ENCODE results near the gene LUC7L3. TPM values are rescaled to one million over a fixed set of nuclear protein-coding genes. Genes with fewer than 3 reads are reported as not detected.

The LUC7L3 gene
- total and polyA plus RNA-seq, 10 of the 15 experiments (the other 5 are each of a cell fraction or from before 2014, with no cell fraction given) = 51.3 to 176 (median 149) TPM

- POLR2A ChIA-PET = interaction anchor here (0.7 to 1.8 kb wide), 2 partner anchors 46 to 66 kb away, joined by 3 to 4 read pairs; no protein-coding TSS in a partner anchor
- Histone ChIP-seq H3K4me3 (no peak overlapping the region), H3K36me3 (ENCODE audit: control insufficient read depth in 2 of 2, insufficient read depth in 2 of 2, low read length in 1 of 2) (peaks cover 10 to 30% of the 10 kb centered on the region in 2 experiments), H3K4me1 (ENCODE audit: control insufficient read depth, insufficient read depth, low read length) (peaks cover 13% of the 10 kb centered on the region), H3K27ac (ENCODE audit: control insufficient read depth, insufficient read depth) (no peak overlapping the region), H3K9me3 (replicated peaks; ENCODE audit: control insufficient read depth, insufficient read depth, low read length) (no peaks in the 10 kb centered on the region), H3K79me2 (ENCODE audit: control insufficient read depth, insufficient read depth, low read length) (no peaks in the 10 kb centered on the region), H3K9ac (ENCODE audit: control insufficient read depth, insufficient read depth, low read length) (no peak overlapping the region), H3K27me3 (replicated peaks in 1 of 2; ENCODE audit: control insufficient read depth in 2 of 2, insufficient read depth in 2 of 2, low read length in 1 of 2) (no peaks in the 10 kb centered on the region), H4K20me1 (ENCODE audit: control insufficient read depth, insufficient read depth) (no peaks in the 10 kb centered on the region), H3K4me2 (ENCODE audit: control insufficient read depth, insufficient read depth) (no peak overlapping the region), H2AFZ (ENCODE audit: control insufficient read depth, low read depth, low read length) (no peak overlapping the region)
- no TSS peak for BruUV-seq (replicated peaks)
- CTCF ChIA-PET = interaction anchor here (0.7 to 8.2 kb wide), 10 partner anchors 9 to 300 kb away, joined by 3 to 211 read pairs (median 4); partner anchors contain the start of genes ABCC3 and RSAD1
- WGBS (ENCODE audit: insufficient coverage, insufficient replicate concordance, low lambda C conversion rate, missing lambda C conversion rate) = 28% methylated on average over 3 of the region's 3 CpGs
- no peak for DNase-seq (ENCODE audit: low read depth, low spot score)
- RAD21 ChIA-PET (ENCODE audit: unreplicated experiment) = interaction anchor here (0.8 to 5.5 kb wide), 7 partner anchors 13 to 217 kb away, joined by 3 to 34 read pairs (median 3); no protein-coding TSS in a partner anchor
- intact Hi-C loops (cut with micrococcal nuclease; ENCODE audit: unreplicated experiment) = loop anchor here (1.0 kb wide), 1 partner anchor 149 kb away; the partner anchor contains the start of gene SPATA20
- SMC1A ChIA-PET (ENCODE audit: uncharacterized antibody, unreplicated experiment) = interaction anchor here (0.5 to 6.0 kb wide), 8 partner anchors 7 to 213 kb away, joined by 3 to 90 read pairs (median 4); no protein-coding TSS in a partner anchor
- in situ Hi-C loops (cut with MboI) = loop anchor here (5.0 kb wide), 1 partner anchor 149 kb away; the partner anchor contains the start of gene SPATA20
- ATAC-seq = peak; percentile 48
- TF ChIP-seq PML (IDR thresholded peaks at IDR 0.05; ENCODE audit: low read length) = no peak
- TF ChIP-seq WRNIP1 (IDR thresholded peaks at IDR 0.05; ENCODE audit: borderline replicate concordance, low read depth, low read length) = no peak
- no peak for TF ChIP-seq SPI1 (IDR thresholded peaks at IDR 0.05; ENCODE audit: borderline replicate concordance, insufficient read depth, low read depth, low read length)
- no peak for TF ChIP-seq EED (IDR thresholded peaks at IDR 0.05; ENCODE audit: low read depth)
- TF ChIP-seq POLR2AphosphoS2 (IDR thresholded peaks at IDR 0.05; ENCODE audit: low read depth, low read length) = no peak
- no peak for TF ChIP-seq STAT3 (IDR thresholded peaks at IDR 0.05; ENCODE audit: low read depth, low read length)
- TF ChIP-seq ZZZ3 (IDR thresholded peaks at IDR 0.05; ENCODE audit: control insufficient read depth, insufficient read length, low read depth) = no peak
- TF ChIP-seq MEF2B (IDR thresholded peaks at IDR 0.05; ENCODE audit: partially characterized antibody, poor library complexity, severe bottlenecking) = no peak
- no peak for TF ChIP-seq IKZF1 (conservative IDR thresholded peaks at IDR 0.05)
- no peak for TF ChIP-seq FOS (IDR thresholded peaks at IDR 0.05; ENCODE audit: borderline replicate concordance, extremely low read depth, insufficient read length)
- TF ChIP-seq MTA2 (IDR thresholded peaks at IDR 0.05; ENCODE audit: low read depth) = no peak
- TF ChIP-seq PKNOX1 (IDR thresholded peaks at IDR 0.05) = no peak
- no peak for TF ChIP-seq ZNF384 (IDR thresholded peaks at IDR 0.05; ENCODE audit: borderline replicate concordance, low read depth, low read length)
- TF ChIP-seq SIX5 (IDR thresholded peaks at IDR 0.05; ENCODE audit: low read depth, low read length, severe bottlenecking) = no peak
- no peak for TF ChIP-seq ZBTB11 (CRISPR knock-in tag; IDR thresholded peaks at IDR 0.05)
- no peak for TF ChIP-seq NKRF (conservative IDR thresholded peaks at IDR 0.05)
- no peak for FAIRE-seq
Measured at GRCh38 chr17:50696365-50696879, 23.0 kb upstream of the LUC7L3 start.

All from GM12878 (cell line).